Stimulated activated CD8-positive, alpha-beta memory T cell treated with anti-CD3 and anti-CD28 coated beads, Interleukin-12 subunit alpha, Interleukin-12 subunit beta, amount 100 ng/mL, for 1 hour (primary cell): ENCODE results near the gene MAN1C1.
"Not testable (repeated sequence)": the region's sequence is repeated elsewhere in the genome, so short reads cannot be mapped to it uniquely, and the experiment has no call there.

Experiments
- DNase-seq: peaks from one replicate; pipeline ENCODE4 v3.0.0-alpha.2; 2020; ENCODE audit warnings: low read depth

The MAN1C1 gene

DNA sequence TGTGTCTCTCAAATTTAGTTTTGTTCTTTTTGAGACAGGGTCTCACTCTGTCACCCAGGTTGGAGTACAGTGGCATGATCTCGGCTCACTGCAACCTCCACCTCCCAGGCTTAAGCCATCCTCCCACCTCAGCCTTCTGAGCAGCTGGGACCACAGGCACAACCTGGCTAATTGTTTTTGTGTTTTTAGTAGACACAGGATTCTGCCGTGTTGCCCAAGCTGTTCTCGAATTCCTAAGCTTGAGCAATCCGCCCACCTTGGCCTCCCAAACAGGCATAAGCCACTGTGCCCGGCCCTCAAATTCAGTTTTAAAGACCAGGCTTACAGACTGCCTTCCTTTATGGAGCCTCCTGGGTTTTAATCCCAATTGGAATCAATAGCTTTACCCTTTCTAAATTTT lies 99.7 kb downstream of the MAN1C1 start:
- DNase-seq, result no peak

DNA sequence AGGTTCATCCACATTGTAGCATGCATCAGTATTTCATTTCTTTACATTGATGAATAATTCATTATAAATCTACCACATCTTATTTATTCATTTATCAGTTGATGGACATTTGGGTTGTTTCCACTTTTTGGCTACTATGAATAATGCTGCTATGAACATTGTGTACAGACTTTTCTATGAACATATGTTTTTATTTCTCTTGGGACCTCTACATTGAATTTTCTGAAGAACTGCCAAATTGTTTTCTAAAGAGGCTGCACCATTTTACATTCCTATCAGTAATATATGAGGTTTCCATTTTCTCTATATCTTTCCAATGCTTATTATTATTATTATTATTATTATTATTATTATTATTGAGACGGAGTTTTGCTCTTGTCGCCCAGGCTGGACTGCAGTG lies 102.1 kb downstream of the MAN1C1 start:
- DNase-seq, result no peak

DNA sequence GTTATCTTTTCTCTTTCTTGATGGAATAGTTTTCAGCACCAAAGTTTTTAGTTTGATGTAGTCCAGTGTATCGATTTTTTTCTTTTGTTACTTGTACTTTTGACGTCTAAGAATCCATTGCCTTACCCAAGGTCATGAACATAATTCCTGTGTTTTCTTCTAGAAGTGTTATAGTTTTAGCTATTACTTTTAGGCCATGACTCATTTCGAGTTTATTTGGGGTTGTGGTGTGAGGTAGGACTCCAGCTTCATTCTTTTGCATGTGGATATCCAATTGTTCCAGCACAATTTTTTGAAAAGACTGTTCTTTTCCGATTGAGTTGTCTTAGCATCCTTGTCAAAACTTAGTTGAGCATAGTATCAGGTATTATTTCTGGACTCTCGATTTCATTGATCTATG lies 104.0 kb downstream of the MAN1C1 start:
- no peak for DNase-seq

DNA sequence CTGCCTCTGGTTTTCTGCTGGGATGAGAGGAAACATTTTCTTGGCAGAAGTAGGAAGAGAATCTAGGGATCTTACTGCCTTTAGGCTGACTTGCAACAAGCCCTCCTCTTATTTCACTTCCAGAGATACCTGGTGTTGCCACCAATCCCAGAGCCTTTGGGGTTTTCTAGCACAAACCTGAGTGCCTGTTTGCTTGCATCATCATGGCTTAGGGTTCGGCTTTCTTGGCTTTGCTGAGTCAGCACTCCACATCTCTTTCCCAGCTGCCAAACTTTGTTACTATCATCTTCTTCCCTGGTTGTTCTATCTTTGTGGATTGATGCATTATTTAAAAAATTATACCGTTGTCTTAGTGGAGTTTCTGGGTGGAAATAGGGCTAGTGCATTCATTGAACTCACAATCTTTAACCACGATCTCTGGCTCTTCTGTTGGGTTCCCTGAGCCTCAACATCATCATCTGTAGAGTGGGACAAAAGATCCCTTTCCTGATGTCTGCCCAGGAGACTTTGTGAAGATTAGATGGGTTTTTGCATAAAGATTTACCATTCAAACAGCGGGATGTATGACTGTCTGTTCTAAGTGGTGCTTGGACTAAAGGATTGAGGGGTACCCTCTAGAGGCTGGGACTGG lies 106.8 kb downstream of the MAN1C1 start:
- no peak for DNase-seq

DNA sequence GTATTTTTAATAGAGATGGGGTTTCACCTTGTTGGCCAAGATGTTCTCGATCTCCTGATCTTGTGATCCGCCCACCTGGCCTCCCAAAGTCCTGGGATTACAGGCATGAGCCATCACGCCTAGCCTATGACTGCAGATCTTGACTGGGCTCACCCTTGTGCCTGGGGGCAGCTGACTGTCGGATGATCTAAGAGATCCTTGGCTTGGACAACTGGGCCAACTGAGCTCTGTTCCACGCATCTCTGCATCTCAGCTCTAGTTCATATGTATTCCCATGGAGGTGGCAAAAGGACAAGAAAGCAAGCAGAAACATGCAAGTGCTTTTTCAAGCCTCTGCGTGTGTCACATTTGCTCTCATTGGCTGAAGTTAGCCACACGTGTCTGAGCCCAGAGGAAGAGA lies 107.6 kb downstream of the MAN1C1 start:
- no peak for DNase-seq

DNA sequence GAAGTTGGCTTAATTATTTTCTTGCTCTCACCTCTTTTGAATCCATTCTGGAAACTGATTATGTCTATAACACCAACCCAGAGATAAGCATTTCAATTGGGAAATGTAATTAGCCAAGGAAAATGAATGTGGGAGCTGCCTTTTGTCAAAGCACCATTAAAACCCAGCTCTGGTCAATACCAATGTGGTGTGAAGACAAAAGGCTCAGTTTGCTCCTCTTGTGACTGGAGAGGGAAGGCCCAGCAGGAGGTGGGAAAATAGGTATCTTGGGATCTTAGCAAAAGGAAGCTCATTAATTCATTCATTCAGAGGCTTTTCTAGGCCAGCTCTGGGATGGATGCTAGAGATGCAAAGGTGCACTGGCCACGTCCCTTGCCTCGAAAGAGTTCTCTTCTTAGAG lies 108.4 kb downstream of the MAN1C1 start:
- no peak for DNase-seq

DNA sequence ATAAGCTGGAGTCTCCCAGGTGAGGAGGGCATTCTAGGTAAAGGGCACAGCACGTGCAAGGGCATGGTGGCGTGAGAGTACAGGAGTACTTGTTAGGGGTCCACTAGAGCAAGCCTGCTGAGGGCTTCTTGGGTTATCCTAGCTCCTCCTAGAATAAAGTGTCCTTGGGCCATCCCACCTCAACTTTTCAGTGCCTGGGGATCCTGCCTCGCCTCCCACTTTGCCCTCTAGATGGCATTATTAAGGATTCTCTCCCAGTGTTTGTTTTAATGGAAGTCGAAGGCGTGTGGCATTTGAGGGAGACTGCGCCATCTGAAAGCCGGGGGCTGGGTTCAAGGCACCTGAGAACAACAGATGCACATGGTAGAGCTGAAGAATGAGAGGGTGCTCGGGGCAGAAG lies 108.9 kb downstream of the MAN1C1 start:
- no peak for DNase-seq

DNA sequence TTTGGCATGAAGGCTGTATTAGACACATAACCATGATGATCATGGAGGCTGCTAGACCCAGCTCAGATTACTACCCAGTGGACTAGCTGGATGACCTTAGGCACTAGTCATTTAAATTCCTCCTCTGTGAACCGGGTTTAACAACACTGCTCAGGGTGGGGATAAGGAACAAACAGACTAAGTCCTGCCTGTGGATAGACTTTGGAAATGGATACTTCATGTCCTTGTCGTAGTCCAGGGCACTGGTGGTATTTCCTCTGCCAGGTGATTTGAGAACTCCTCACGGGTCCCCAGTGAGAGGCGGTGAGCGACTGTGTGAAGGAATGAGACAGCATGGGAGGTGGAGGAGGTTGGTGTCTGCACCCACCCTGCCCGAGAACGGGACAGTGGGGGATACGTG lies 110.5 kb downstream of the MAN1C1 start:
- no peak for DNase-seq

DNA sequence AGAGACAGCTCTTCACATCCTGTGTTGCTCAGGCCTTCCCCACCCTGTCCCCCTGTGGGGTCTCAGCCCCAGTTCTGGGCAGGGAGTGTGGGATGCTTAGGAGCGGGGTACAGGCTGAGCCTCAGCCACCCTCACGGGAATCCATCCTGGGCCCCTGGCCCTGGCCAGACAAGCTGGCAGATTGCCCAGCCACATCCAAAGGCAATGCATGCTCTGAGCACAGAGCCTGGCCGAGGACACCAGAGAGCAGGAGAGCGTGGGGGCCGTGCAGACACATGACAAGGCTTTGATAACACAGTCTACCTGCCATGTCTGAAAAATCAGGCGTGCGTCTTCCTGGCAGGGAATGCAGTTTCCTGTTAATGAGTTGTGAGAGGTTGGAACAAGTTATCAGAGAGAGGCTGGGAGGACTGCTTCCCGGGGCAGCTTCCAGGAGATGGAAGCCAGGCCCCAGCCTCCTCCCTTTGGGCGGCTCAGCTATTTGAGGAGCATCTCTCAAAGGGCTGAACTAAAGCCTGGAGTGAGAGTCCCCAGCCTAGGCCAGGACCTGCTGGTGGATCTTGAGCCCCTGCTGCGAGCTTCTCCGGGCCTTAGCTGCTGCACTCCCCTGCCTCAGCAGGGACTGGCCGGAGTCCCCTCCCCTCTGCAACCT lies 111.2 kb downstream of the MAN1C1 start:
- no peak for DNase-seq

DNA sequence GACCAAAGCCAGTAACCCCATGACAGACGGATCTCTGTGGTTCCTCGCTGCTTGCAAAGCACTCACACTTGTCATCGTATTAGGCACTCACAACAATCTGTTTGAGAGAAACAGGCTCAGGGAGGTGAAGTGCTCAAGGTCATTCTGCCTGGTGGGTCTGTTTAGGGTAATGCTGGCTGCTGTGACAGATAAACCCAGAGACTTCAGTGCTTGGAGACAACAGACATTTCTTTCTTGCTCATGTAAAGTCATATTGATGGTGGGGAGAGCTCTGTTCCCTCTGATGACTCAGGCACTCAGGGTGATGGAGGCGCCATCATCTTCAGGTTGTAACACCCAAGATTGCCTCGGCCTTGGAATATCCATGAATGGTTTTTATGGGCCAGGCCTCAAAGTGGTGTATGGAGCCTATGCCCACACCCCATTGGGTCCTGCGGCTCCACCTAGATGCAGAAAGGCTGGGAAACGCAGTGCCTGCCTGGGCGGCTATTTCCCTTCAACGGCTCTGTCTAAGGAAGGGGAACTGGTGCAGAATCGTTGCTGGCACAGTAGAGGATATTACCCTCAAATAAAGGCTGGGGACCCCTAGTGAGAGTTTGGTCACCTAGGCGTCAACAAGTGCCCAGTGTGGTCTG lies 111.8 kb downstream of the MAN1C1 start:
- no peak for DNase-seq

DNA sequence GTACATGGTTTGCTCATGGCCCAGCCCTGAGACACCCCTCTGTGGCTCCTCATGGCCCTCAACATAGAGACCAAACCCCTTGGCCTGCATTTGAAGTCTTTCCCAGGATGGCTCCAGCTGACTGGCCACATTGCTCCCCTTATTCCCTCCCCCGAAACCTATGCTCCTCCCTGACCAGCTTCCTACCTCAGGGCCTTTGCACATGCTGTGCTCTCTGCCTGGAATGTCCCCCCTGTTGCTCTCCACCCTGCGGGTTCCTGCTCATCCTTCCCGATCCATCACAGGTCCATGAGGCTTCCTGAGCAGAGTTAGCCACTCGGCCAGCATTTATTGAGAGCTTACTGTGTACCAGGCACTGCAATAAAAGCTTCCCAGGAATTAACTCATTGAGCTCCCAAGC lies 112.5 kb downstream of the MAN1C1 start:
- DNase-seq, result no peak

DNA sequence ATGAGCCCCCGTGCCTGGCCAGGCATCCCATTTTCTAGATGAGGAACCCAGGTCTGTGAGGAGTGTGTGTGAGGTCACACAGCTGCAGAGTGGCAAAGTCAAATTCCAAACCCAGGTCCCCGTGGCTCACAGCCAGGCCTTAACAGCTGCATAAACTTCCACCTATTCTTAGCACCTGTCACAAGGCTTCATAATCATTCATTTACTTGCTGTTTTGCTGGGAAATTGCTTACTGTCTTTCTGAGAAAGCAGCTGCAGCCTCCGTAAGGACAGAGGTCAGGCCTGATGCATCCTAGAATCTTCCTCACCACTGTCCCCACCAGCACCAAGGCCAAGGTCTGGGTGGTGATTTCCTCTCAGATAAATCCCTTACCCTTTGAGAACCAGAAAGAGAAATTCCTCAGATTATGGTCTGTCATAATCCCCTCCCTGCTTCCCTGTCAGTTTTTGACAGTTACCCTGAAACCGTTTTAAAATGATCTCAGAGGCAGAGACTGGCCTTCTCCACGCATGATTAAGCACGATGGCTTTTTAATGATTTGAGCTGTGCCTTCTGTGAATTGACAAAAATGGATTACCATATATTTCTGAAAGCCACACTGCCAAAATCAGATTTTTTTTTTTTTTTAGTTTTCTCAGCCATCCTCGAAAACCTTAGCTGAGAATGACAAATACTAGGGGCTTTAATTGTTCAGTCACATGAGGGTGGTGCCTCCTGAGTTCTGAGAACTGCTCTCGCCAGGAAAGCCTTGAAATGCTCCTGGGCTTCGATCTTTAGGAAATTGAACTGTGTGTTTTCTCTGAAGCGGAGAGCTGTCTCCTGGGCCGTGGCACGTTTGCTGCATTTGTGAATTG lies 113.4 kb downstream of the MAN1C1 start:
- DNase-seq, result no peak

DNA sequence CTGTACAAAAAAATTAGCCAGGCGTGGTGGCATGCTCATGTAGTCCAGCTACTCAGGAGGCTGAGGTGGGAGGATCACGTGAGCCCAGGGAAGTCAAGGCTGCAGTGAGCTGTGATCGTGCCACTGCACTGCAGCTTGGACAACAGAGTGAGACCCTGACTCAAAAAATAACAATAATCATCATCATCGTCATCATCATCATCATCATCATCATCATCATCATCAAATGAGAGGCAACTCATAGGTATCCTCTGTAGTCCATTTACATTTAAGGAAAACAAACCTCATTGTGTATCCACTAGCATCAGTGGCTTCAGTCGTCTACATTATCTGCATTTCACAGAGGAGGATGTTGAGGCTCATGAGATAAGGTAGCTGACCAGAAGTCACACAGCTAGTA lies 114.6 kb downstream of the MAN1C1 start:
- DNase-seq, result no peak

DNA sequence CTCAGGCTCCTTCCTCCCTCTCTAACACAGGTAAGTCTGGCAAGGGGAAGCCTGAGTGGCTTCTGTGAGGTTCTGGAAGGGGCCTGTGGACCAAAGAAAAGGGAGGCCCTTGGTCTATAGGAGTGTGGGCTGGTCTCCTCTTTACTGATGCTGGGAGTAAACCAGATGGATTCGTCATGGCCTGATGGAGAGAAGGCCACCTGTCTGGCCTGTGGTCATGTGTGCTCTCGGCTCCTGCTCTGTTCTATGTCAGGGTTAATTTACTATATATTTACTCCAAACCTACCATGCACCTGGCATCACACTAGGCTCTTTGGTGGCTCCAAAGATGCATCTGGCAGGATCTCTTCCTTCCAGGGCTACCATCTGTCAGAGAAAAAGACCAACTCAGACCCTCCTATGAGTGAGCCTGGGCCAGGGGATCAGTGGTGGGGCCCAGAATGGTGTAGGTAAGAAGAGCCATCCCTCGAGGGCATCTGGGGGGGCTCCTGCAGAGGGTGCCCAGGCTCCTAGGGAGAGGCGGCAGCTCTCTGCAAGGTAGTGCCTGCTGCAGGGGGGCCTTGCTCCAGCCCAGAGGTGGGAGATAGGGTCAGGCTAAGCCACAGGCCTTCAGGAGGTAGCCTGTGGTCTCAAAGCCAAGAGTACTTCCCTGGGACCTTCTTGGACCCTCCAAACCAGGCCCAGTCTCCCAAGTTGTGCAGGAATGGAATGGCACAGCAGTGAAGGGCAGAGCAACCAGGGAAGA lies 115.2 kb downstream of the MAN1C1 start:
- DNase-seq, result no peak

DNA sequence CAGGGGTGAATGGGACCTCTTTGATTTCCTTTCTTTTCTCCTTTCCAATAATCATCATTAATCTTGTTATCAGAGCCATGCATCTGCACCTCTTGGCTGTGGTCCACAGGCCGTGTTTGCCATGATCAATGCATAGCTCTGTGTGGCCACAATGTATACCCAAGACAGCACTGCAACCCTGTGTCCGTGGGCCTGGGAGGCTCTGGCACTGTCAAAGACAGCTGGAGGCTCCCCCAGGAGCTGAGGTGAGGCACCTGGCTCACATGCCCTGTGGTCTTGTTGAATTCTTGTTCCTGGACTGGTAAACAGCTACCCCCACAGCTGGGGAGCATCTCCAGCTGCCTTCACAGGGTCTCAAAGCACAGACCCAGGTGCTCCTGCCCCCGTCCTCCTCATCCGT lies 116.2 kb downstream of the MAN1C1 start:
- no peak for DNase-seq

DNA sequence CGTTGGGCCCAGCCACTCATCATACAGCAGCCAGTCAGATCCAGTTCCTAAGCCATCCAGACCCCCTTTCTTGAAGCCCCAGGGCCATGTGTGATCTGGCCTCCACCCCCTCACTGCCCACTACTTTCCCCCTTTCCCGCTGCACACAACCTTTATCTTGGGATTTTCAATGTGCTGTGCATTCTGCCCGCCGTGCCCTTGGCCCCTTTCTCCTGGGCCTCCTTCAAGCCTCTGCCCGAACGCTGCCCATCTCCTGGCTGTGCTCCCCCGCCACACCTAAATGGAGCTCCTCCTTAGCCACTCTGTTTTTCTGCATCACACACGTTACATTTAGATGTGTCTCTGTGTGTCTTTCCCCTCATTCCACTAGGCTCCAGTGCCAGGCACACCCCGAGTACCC lies 116.7 kb downstream of the MAN1C1 start:
- no peak for DNase-seq

DNA sequence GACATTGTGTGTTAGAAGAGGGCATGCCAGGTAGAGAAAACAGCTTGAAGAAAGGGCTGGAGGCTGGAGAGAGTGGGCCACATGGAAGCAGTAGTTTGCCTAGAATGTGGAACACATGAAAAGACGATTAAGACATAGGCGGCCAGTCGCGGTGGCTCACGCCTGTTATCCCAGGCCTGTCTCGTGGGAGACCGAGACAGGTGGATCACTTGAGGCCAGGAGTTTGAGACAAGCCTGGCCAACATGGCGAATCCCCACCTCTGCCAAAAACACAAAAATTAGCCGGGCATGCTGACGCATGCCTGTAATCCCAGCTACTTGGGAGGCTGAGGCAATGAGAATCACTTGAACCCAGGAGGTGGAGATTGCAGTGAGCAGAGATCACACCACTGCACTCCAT lies 118.4 kb downstream of the MAN1C1 start:
- DNase-seq, result not testable (repeated sequence)

DNA sequence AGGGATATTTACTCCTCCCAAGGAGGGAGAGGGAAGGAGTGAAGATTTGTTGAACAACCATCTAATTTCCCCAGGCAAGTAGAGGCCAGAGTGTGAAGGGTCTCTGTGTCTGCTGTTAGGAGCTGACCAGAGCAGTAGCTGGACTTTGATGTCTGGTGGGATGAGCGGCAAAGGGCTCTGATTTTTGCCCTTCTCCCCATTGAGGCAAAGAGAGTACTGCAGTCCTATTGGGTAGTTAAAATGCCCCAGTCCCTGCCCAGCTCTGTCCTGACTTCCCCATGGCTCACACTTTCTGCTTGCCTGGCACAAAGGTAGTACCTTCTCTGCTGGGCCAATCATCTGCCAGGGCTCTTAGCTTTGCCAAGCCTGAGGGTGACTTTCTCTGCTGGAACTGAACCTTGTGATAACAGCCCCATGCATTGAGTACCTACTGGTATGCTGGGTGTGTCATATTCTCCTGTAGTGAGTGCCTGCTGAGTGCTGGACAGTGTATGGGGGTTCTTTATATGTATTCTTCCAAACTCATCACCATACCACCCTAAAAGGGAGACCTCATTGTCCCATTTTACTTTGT lies 119.5 kb downstream of the MAN1C1 start:
- DNase-seq, result no peak

DNA sequence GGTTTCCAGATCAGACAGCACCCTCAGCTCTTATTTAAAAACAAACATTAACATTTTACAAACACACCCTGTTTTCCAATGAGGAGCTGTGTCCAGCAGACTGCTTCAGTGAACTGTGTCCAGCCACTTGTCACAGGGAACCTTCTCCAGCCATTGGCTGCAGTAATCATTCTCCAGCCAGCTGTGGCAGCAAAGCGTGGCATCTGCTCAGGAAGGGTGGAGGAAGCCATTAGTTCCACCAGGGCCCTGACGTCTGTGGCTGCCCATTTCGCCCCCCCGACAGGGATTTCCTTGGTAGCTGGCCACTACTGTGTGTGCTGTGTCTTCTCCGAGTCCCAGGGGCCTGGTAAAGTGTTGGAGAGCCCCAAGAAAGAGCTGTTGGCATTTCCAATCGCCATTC lies 120.5 kb downstream of the MAN1C1 start:
- no peak for DNase-seq

DNA sequence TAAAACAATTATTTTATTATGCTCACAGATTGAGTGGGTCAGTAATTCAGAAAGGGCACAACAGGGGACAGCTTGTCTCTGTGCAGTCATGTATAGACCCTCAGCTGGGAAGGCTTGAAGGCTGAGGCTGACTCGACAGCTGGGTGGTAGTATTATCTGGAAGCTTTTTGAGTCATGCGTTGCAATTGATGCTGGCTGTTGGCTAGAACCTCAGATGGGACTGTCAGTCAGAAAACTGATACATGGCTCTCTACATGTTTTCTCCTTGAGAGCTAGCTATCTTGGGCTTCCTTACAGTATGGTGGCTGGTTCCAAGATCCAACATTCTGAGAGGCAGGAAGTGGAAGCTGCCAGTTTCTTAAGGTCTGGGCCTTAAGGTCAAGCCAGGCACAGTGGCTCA lies 121.9 kb downstream of the MAN1C1 start:
- no peak for DNase-seq

DNA sequence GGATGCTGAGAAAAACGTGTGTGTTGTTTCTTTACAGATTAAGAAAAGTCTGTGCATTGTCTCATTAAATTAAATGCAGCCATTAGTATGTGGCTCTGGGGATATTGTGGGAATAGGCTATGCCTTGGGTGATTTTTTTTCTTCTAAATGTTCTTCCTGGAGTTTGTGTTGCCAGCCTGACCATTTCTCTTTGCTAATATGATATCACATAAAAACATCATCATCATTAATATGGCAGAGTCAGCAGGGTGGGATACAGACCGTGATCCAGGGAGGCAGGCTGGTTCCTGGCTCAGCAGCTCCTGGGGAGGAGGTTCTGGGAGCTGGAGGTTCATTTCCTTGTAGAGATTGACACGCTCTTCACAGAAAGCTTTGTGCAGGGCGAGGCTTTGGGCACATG lies 122.8 kb downstream of the MAN1C1 start:
- DNase-seq, result no peak

DNA sequence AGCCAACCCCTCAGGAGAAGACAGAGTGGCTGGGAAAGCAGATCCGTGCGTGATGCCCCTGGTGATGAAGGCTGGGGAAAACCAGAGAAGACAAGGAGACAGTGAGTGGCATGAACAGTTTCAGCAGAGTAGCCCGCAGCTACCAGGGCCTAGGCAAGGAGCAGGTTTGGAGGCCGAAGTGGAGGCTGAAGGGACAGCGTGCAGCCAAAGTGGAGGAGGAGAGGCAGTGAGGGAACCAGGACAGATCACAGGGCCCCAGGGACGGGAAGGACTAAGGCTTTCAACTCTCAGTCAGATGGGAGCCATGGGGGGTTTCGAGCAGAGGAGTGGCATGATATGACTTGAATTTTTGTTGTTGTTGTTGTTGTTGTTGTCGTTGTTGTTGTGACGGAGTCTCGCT lies 123.5 kb downstream of the MAN1C1 start:
- DNase-seq, result no peak
